KMS-11 (cell line): ENCODE measurements around the gene LIMS1.

ENCODE experiments used
- H2AFZ ChIP-seq: fragments of 200-600 bp; sonication (generic); 2 replicates; pipeline ENCODE4 v1.6.1; 2016; ENCODE audit warnings: antibody characterized with exemption, mixed run types, low read depth
- H3K27ac ChIP-seq: fragments of 200-600 bp; sonication (generic); 2 replicates; pipeline ENCODE4 v1.6.1; 2016; ENCODE audit warnings: mild to moderate bottlenecking, mixed run types
- H3K27me3 ChIP-seq: fragments of 200-600 bp; sonication (generic); 2 replicates; pipeline ENCODE4 v1.6.1; 2017; ENCODE audit warnings: mild to moderate bottlenecking, low read depth, mixed run types, moderate library complexity; ENCODE audit not compliant: insufficient read depth
- H3K36me3 ChIP-seq: fragments of 200-600 bp; sonication (generic); 2 replicates; pipeline ENCODE4 v1.6.1; 2017; ENCODE audit warnings: mild to moderate bottlenecking, mixed run types; ENCODE audit not compliant: insufficient read depth
- H3K4me1 ChIP-seq: fragments of 200-600 bp; sonication (generic); 2 replicates; pipeline ENCODE4 v1.6.1; 2016; ENCODE audit warnings: mild to moderate bottlenecking, low read depth, mixed run types; ENCODE audit not compliant: poor library complexity, severe bottlenecking
- H3K4me2 ChIP-seq: fragments of 200-600 bp; sonication (generic); 2 replicates; pipeline ENCODE4 v1.7.0; 2016; ENCODE audit warnings: mild to moderate bottlenecking, mixed run types
- H3K4me3 ChIP-seq: fragments of 200-600 bp; sonication (generic); IDR thresholded peaks from 2 replicates; pipeline ENCODE4 v1.6.1; 2017; ENCODE audit warnings: low read depth, low read length, mixed read lengths; ENCODE audit not compliant: insufficient read depth
- H3K79me2 ChIP-seq: fragments of 200-600 bp; sonication (generic); 2 replicates; pipeline ENCODE4 v1.6.1; 2016; ENCODE audit warnings: low read depth, mixed run types; ENCODE audit not compliant: insufficient read depth
- H3K9ac ChIP-seq: fragments of 200-600 bp; sonication (generic); 2 replicates; pipeline ENCODE4 v1.6.1; 2016; ENCODE audit warnings: mild to moderate bottlenecking, mixed run types
- H4K20me1 ChIP-seq: fragments of 200-600 bp; sonication (generic); 2 replicates; pipeline ENCODE4 v1.6.1; 2016; ENCODE audit warnings: mild to moderate bottlenecking, mixed run types; ENCODE audit not compliant: insufficient read depth
- TF ChIP-seq, protein P1 (sequence below): fragments of 200-600 bp; sonication (generic); conservative IDR thresholded peaks from 2 replicates; pipeline ENCODE4 v1.6.1; 2017; ENCODE audit warnings: low read depth, mild to moderate bottlenecking, antibody characterized with exemption, low read length, moderate library complexity, mixed read lengths

The LIMS1 gene

DNA sequence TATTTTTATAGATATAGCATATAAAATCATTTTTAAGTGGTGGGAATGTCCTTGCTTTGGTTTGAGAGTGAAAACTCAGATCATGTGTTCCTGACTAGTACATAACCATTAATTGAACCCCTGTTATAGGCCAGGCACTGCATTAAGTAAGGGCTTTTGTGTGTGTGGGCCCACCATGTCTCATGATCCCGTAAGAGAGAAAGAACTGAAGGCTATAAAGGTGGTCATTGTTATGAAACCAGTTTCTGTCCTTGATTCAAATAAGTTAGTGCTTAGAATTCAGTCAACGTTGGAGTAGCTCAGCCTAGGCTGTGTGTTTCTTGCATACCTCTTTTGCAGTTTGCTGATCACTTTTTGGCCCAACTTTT is 91.5 kb downstream of the LIMS1 start:
- Histone ChIP-seq H3K36me3 (no peaks in the 10 kb centered on the region), H3K4me2 (no peak overlapping the region), H2AFZ (no peak overlapping the region), H3K4me3 (no peak overlapping the region), H3K79me2 (peaks cover 5% of the 10 kb centered on the region; the same call in 1 of the 2 replicates), H3K27me3 (no peaks in the 10 kb centered on the region), H3K27ac (no peak overlapping the region), H4K20me1 (no peaks in the 10 kb centered on the region), H3K9ac (no peak overlapping the region), H3K4me1 (peaks cover 35% of the 10 kb centered on the region)
- TF ChIP-seq, protein P1, sequence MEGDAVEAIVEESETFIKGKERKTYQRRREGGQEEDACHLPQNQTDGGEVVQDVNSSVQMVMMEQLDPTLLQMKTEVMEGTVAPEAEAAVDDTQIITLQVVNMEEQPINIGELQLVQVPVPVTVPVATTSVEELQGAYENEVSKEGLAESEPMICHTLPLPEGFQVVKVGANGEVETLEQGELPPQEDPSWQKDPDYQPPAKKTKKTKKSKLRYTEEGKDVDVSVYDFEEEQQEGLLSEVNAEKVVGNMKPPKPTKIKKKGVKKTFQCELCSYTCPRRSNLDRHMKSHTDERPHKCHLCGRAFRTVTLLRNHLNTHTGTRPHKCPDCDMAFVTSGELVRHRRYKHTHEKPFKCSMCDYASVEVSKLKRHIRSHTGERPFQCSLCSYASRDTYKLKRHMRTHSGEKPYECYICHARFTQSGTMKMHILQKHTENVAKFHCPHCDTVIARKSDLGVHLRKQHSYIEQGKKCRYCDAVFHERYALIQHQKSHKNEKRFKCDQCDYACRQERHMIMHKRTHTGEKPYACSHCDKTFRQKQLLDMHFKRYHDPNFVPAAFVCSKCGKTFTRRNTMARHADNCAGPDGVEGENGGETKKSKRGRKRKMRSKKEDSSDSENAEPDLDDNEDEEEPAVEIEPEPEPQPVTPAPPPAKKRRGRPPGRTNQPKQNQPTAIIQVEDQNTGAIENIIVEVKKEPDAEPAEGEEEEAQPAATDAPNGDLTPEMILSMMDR, result no peak

DNA sequence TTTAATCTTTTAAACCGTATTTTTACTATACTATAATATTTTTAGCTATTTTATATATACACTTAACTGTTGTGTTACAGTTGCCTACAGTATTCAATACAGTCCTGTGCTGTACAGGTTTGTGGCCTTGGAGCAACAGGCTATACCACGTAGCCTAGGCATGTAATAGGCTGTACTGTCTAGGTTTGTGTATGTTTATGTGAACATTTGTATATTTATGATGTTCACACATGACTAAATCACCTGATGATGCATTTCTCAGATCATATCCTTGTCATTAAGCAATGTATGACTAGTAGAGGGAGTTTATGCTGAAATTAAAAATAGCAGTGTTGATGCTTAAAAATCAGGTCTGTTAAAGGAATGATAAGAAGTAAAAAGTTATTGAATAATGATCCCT is 92.7 kb downstream of the LIMS1 start:
- H3K4me3 ChIP-seq, result no peak overlapping the region
- no peak overlapping the region for H2AFZ ChIP-seq
- H3K9ac ChIP-seq, result no peak overlapping the region
- peaks cover 5% of the 10 kb centered on the region; the same call in 1 of the 2 replicates for H3K79me2 ChIP-seq
- no peaks in the 10 kb centered on the region for H4K20me1 ChIP-seq
- peaks cover 24% of the 10 kb centered on the region for H3K4me1 ChIP-seq
- TF ChIP-seq, protein P1, result no peak
- no peak overlapping the region for H3K4me2 ChIP-seq
- no peaks in the 10 kb centered on the region for H3K36me3 ChIP-seq
- no peak overlapping the region for H3K27ac ChIP-seq
- H3K27me3 ChIP-seq, result no peaks in the 10 kb centered on the region

DNA sequence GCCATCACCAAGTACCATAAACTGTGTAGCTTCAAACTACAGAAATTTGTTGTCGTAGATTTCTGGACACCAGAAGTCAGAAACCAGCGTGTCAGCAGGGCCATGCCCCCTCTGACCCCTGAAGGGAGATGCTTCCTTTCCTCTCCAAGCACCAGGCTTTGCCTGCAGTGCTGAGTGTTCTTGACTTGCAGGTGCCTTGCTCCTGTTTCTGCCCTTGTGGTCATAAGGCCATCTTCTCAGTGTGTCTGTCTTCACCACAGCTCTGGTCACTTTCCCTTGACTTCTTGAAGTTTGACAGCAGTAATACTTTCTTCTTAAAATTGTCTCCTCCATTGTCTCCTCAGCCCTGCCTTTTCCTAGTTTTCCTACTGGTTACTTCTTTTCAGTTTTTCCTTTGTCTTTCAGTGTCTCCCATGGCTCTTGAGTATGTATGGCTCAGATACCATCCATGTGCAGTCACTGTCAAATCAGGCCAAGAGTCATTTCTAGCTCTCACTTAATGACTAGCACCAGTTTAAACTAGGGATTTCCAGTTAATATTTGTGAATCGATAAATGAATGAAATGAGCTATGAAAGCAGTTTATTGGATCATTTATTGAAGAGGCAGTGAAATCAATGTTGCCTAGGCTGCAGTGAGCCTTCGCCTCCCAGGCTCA is 93.8 kb downstream of the LIMS1 start:
- Histone ChIP-seq H3K36me3 (no peaks in the 10 kb centered on the region), H3K4me2 (no peak overlapping the region), H3K79me2 (peaks cover 1% of the 10 kb centered on the region; the same call in 1 of the 2 replicates), H3K27me3 (no peaks in the 10 kb centered on the region), H3K27ac (no peak overlapping the region), H3K4me1 (peaks cover 13% of the 10 kb centered on the region), H3K9ac (no peak overlapping the region), H4K20me1 (no peaks in the 10 kb centered on the region), H3K4me3 (no peak overlapping the region), H2AFZ (no peak overlapping the region)
- TF ChIP-seq, protein P1, result no peak

DNA sequence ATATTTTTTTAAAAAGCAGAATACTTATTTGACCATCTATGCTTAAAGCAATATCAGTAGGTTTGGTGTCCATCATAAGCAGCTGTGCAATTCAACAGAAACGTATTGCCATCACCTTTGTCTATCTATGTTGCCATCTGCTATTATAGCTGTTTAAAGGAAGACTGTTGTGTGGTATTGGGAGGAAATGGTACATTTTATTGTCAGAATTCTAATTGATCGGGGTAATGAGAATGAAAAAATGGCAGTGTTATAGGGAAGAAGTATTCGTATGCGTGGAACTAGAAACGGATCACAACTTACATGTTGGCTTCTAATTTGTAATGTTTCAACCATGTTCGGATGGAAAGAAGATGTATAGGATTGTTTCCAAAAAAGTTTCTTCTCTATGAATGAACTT is 94.7 kb downstream of the LIMS1 start:
- Histone ChIP-seq H4K20me1 (no peaks in the 10 kb centered on the region), H3K4me2 (no peak overlapping the region), H3K27ac (no peak overlapping the region), H3K4me1 (peaks cover 6% of the 10 kb centered on the region), H2AFZ (no peak overlapping the region), H3K79me2 (no peaks in the 10 kb centered on the region), H3K27me3 (no peaks in the 10 kb centered on the region), H3K36me3 (no peaks in the 10 kb centered on the region), H3K9ac (no peak overlapping the region), H3K4me3 (no peak overlapping the region)
- TF ChIP-seq, protein P1, result no peak
